Large intestine (tissue), 12 donors: ENCODE results near the gene TMEM51. TPM values are rescaled to one million over a fixed set of nuclear protein-coding genes. Genes with fewer than 3 reads are reported as not detected.

Experiments
- DNase-seq, 2 donors: peaks; one replicate each; pipeline versions ENCODE4 v3.0.0 to v3.0.0-alpha.2; 2013
- H3K27ac ChIP-seq: one replicate; pipeline ENCODE4 v1.5.1; 2013; ENCODE audit warnings: low read length
- H3K27me3 ChIP-seq: 2 replicates; pipeline ENCODE4 v1.6.1; 2013; ENCODE audit warnings: low read length; ENCODE audit not compliant: control insufficient read depth, insufficient read depth
- H3K36me3 ChIP-seq: 2 replicates; pipeline ENCODE4 v1.6.1; 2013; ENCODE audit warnings: low read length; ENCODE audit not compliant: control insufficient read depth, insufficient read depth
- H3K4me1 ChIP-seq: one replicate; pipeline ENCODE4 v1.6.1; 2013; ENCODE audit warnings: low read length; ENCODE audit not compliant: control insufficient read depth, insufficient read depth
- H3K4me3 ChIP-seq: one replicate; pipeline ENCODE4 v1.5.1; 2013; ENCODE audit warnings: low read length
- H3K9me3 ChIP-seq: one replicate; pipeline ENCODE4 v1.6.1; 2013; ENCODE audit warnings: mild to moderate bottlenecking, low read depth, low read length, moderate library complexity; ENCODE audit not compliant: control insufficient read depth
- WGBS: methylation state at CpG from one replicate; pipeline ENCODE4 v1.1.5; 2013; ENCODE audit warnings: low lambda C conversion rate; ENCODE audit not compliant: insufficient coverage; 5-methylcytosine and 5-hydroxymethylcytosine counted together
- long read RNA-seq, 11 donors: transcript quantifications; one replicate each; lab custom pipeline, GENCODE V29; 2026
- polyA plus RNA-seq: library from polyadenylated mRNA; unstranded; fragments of 120-200 nt; gene quantifications from one replicate; pipeline ENCODE4 v1.2.1, GENCODE V29; 2013

TMEM51 gene, protein sequence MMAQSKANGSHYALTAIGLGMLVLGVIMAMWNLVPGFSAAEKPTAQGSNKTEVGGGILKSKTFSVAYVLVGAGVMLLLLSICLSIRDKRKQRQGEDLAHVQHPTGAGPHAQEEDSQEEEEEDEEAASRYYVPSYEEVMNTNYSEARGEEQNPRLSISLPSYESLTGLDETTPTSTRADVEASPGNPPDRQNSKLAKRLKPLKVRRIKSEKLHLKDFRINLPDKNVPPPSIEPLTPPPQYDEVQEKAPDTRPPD
- polyA plus RNA-seq: 35.7 TPM
- long read RNA-seq, donor 1, transcript TMEM51-203 (3 exons, 1,842 nt): major isoform, 6 of 15 reads
- long read RNA-seq, donor 1, partial matches to known transcripts: 0 of 15 reads
- long read RNA-seq, donor 1, other reads (novel, unspliced or antisense): 0 of 15 reads
- long read RNA-seq, donor 2, transcript TMEM51-201 (4 exons, 1,931 nt): major isoform, 9 of 21 reads
- long read RNA-seq, donor 2, transcript TMEM51-203 (3 exons, 1,842 nt): minor isoform, 7 of 21 reads
- long read RNA-seq, donor 2, partial matches to known transcripts: 0 of 21 reads
- long read RNA-seq, donor 2, other reads (novel, unspliced or antisense): 0 of 21 reads
- long read RNA-seq, donor 3: 0 reads
- long read RNA-seq, donor 4, partial matches to known transcripts: 0 of 3 reads
- long read RNA-seq, donor 4, other reads (novel, unspliced or antisense): 0 of 3 reads
- long read RNA-seq, donor 5, partial matches to known transcripts: 0 of 8 reads
- long read RNA-seq, donor 5, other reads (novel, unspliced or antisense): 0 of 8 reads
- long read RNA-seq, donor 6, transcript TMEM51-203 (3 exons, 1,842 nt): major isoform, 10 of 28 reads
- long read RNA-seq, donor 6, transcript TMEM51-201 (4 exons, 1,931 nt): major isoform, 10 of 28 reads
- long read RNA-seq, donor 6, partial matches to known transcripts: 7 of 28 reads
- long read RNA-seq, donor 6, other reads (novel, unspliced or antisense): 0 of 28 reads
- long read RNA-seq, donor 7, partial matches to known transcripts: 0 of 4 reads
- long read RNA-seq, donor 7, other reads (novel, unspliced or antisense): 0 of 4 reads
- long read RNA-seq, donor 8, transcript TMEM51-203 (3 exons, 1,842 nt): major isoform, 8 of 14 reads
- long read RNA-seq, donor 8, partial matches to known transcripts: 0 of 14 reads
- long read RNA-seq, donor 8, other reads (novel, unspliced or antisense): 0 of 14 reads
- long read RNA-seq, donor 9, transcript TMEM51-203 (3 exons, 1,842 nt): major isoform, 5 of 18 reads
- long read RNA-seq, donor 9, partial matches to known transcripts: 6 of 18 reads
- long read RNA-seq, donor 9, other reads (novel, unspliced or antisense): 0 of 18 reads
- long read RNA-seq, donor 10, transcript TMEM51-201 (4 exons, 1,931 nt): major isoform, 12 of 26 reads
- long read RNA-seq, donor 10, transcript TMEM51-203 (3 exons, 1,842 nt): minor isoform, 8 of 26 reads
- long read RNA-seq, donor 10, partial matches to known transcripts: 6 of 26 reads
- long read RNA-seq, donor 10, other reads (novel, unspliced or antisense): 0 of 26 reads
- long read RNA-seq, donor 11, transcript TMEM51-203 (3 exons, 1,842 nt): major isoform, 9 of 15 reads
- long read RNA-seq, donor 11, partial matches to known transcripts: 0 of 15 reads
- long read RNA-seq, donor 11, other reads (novel, unspliced or antisense): 0 of 15 reads

DNA sequence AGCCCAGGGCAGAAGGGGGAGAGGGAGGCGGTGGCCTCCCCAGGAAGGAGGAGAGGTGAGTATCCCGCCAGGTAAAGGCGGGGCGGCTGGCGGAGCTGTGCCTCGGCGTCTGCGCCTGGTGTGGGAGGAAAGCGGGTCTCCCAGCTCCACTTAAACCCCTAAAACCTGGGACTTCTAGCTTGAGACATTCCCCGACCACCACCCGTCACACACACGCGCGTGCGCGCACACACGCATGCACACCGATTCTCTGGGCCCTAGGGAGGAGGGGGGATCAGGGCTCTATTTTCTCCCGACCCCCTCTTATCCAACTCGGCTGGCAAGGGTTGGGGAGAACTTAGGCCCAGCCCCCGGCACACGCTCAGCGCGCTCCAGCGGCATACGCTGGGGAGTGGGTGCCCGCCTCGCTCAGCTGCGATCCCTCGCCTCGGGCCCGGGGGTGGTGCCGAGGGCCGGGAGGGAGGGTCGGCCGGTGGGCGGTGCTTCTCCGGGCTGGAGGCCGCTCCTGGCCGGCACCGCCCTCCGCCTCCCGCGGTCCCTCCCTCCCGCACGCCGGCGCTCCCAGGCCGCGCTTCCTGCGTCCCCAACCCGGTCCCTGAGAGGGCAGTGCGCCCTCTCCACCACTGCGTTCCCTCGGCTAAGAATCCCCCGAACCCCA lies at the start of gene TMEM51:
TSS of gene TMEM51 (plus strand) at position 564 of the 658 bp plus-strand sequence. CDS start 61,341 bp downstream, outside the sequence.
- H3K27me3 ChIP-seq: no peaks in the 10 kb centered on the region
- H3K36me3 ChIP-seq: peaks cover 14% of the 10 kb centered on the region
- no peaks in the 10 kb centered on the region for H3K9me3 ChIP-seq
- H3K27ac ChIP-seq: peak within 1 kb of the TSS; percentile 99
- peak within 1 kb of the TSS; percentile 87 for H3K4me3 ChIP-seq
- WGBS: no CpG with 5 or more reads among the region's 56 CpGs
- peaks cover 48% of the 10 kb centered on the region for H3K4me1 ChIP-seq
- peak; percentile 87 to 91 for DNase-seq

DNA sequence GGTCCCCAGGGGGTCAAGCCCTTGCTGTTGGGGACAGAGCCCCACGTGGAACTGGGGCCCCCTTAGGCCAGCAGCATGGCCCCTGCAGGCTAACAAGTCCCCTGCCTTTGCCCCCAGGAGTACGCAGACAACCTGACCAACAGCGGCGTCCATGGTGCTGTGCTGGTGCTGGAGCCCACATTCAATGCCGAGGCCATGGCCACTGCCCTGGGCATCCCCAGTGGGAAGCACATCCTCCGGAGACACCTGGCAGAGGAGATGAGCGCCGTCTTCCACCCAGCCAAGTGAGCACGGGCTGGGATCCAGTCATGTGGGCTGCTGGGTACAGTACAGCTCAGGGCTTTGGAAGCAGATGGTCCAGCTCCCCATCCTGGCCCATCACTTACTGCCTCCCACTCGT lies 49.6 kb upstream of the TMEM51 start:
- no peak for DNase-seq
- no CpG with 5 or more reads among the region's 10 CpGs for WGBS
- Histone ChIP-seq H3K9me3 (no peaks in the 10 kb centered on the region), H3K4me1 (no peaks in the 10 kb centered on the region), H3K36me3 (no peaks in the 10 kb centered on the region), H3K4me3 (no peak overlapping the region), H3K27me3 (peaks cover 15% of the 10 kb centered on the region), H3K27ac (no peak overlapping the region)

DNA sequence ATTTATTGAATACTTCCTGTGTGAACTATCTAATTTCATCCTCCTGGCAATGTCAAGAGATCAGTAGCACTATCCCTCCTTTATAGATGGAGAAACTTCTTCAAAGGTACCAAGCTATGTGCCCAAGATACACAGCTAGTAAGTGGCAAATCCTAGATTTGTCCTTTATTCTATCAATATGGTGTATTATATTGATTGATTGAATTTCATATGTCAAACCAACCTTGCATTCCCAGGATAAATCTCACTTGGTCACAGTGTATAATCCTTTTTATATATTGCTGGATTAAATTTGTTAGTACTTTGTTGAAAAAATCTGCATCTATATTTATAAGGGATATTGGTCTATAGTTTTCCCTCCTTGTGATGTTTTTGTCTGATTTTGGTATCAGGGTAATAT lies 48.8 kb upstream of the TMEM51 start:
- Histone ChIP-seq H3K4me1 (no peaks in the 10 kb centered on the region), H3K4me3 (no peak overlapping the region), H3K36me3 (no peaks in the 10 kb centered on the region), H3K9me3 (no peaks in the 10 kb centered on the region), H3K27me3 (peaks cover 15% of the 10 kb centered on the region), H3K27ac (no peak overlapping the region)
- DNase-seq: no peak

DNA sequence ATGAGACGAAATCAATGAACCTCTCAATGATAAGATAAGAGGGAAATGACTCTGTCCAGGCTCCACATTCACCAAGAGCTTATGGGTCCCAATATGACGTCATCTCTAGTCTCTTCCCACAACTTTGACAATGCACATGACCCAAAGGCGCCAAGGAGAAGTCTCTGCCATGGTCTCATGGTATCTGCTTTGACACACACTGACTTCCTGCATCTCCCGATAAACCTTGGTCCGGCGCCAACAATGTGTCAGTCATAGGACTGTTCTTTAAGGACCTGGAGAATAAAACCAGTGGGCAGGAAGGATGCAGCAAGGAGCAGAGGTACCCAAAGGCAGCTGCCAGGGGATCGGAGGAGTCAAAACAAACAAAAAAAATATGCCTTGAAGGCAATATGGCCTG lies 46.9 kb upstream of the TMEM51 start:
- no peaks in the 10 kb centered on the region for H3K36me3 ChIP-seq
- H3K4me3 ChIP-seq: no peak overlapping the region
- WGBS: 14% methylated on average over 1 of the region's 7 CpGs
- H3K27ac ChIP-seq: no peak overlapping the region
- peak in 1 of 2 donors; percentile 46 for DNase-seq
- H3K4me1 ChIP-seq: no peaks in the 10 kb centered on the region
- peaks cover 4% of the 10 kb centered on the region for H3K27me3 ChIP-seq
- H3K9me3 ChIP-seq: no peaks in the 10 kb centered on the region

DNA sequence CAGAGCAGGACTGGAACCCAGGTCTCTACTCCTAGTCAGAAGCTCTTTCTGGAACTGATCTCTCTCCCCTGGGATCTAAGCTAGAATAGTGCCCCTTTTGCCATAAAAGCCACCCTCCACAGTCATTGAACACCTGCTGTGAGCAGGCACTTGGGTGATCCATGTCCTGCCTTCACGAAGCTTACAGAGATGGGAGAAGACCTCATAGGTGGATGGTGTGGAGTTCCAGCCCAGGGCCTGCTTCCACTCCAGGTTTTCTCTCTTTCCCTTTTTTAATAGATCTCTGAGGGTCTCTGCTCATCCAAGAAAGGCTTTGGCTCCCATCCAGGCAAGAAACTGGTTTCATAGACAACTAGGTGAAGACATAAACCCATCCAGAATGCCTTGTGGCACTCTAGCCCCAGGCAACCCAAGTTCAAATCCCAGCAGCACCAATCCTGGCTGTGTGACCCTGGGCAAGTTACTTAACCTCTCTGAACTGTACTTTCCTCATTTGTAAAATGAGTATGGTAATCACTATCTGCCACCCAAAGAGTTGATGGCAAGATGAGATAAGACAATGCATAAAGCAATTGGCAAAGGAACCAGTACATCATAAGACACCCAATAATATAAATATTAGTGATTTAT lies 46.4 kb upstream of the TMEM51 start:
- Histone ChIP-seq H3K4me3 (no peak overlapping the region), H3K36me3 (no peaks in the 10 kb centered on the region), H3K27ac (no peak overlapping the region), H3K9me3 (no peaks in the 10 kb centered on the region), H3K27me3 (no peaks in the 10 kb centered on the region), H3K4me1 (no peaks in the 10 kb centered on the region)
- no peak for DNase-seq
- WGBS: 100% methylated on average over 1 of the region's 1 CpG

DNA sequence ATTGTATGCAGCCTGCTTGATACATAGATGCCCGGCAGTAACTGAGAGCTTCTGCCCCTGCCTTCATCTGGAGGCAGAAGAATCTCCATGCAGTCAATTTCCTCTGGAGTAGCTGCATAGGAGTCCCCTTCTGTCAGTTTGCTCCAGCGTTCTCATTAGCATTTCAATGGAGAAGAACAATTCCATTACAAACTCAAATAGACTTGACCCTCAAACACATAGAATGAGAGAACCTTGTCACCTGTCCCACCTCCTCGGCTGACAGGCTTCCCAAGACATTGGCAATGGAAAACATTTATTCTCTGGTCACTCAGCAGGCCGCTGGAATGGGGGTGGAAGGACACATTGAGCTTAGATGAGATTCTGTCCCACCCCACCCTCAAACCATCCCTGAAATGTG lies 45.6 kb upstream of the TMEM51 start:
- Histone ChIP-seq H3K27me3 (no peaks in the 10 kb centered on the region), H3K4me3 (no peak overlapping the region), H3K36me3 (no peaks in the 10 kb centered on the region), H3K9me3 (no peaks in the 10 kb centered on the region), H3K27ac (no peak overlapping the region), H3K4me1 (no peaks in the 10 kb centered on the region)
- no peak for DNase-seq
- 17% methylated on average over 1 of the region's 4 CpGs for WGBS

DNA sequence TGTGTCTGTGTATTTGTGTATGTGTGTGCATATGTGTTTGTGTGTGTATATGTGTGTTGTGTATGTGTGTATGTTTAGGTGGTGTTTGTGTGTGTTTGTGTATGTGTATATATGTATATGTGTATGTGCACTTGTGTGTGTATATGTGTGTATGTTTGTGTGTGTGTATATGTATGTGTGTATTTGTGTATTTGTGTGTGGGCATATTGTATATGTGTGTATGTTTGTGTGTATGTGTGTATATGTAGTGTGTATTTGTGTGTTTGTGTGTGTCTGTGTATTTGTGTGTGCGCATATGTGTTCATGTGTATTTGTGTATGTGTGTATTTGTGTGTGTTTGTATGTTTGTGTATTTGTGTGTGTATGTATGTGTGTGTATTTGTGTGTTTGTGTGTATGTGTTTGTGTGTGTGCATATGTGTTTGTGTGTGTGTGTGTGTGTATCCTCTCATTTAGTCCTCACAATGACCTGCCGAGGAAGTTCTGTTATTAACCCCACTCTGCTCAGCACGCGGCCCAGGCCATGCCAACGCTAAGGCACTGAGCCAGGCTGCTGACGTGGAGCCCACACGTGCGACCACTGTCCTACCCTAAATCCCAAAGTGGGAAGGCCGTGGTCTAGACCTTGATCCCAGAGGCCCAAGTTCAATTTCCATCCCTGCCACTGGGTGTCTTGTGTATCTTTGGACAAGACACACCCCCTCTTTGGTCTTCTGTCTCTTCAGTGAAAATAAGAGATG lies 43.2 kb upstream of the TMEM51 start:
- Histone ChIP-seq H3K4me1 (no peaks in the 10 kb centered on the region), H3K36me3 (peaks cover 4% of the 10 kb centered on the region), H3K27me3 (no peaks in the 10 kb centered on the region), H3K4me3 (no peak overlapping the region), H3K9me3 (no peaks in the 10 kb centered on the region), H3K27ac (no peak overlapping the region)
- WGBS: no CpG with 5 or more reads among the region's 9 CpGs
- DNase-seq: peak in 1 of 2 donors; percentile 20

DNA sequence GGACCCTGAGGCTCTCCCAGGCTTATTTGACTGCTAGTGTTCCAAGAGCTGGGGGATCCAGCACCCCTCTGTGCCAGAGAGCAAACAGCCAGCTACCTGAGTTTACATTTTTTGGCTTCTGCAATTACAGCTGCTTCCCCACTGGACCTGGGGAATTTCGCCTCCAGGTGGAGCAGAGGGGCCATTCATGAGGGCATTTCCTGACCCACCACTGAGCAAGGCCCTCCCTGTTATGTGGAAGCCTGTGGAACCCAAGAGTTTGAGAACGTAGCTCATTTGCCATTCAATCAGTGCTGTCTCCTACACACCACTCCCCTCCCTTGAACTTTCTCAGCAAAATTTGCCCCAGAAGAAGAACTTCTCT lies 42.7 kb upstream of the TMEM51 start:
- Histone ChIP-seq H3K27me3 (no peaks in the 10 kb centered on the region), H3K36me3 (peaks cover 4% of the 10 kb centered on the region), H3K9me3 (no peaks in the 10 kb centered on the region), H3K27ac (no peak overlapping the region), H3K4me1 (no peaks in the 10 kb centered on the region), H3K4me3 (no peak overlapping the region)
- no CpG with 5 or more reads among the region's 2 CpGs for WGBS
- no peak for DNase-seq

DNA sequence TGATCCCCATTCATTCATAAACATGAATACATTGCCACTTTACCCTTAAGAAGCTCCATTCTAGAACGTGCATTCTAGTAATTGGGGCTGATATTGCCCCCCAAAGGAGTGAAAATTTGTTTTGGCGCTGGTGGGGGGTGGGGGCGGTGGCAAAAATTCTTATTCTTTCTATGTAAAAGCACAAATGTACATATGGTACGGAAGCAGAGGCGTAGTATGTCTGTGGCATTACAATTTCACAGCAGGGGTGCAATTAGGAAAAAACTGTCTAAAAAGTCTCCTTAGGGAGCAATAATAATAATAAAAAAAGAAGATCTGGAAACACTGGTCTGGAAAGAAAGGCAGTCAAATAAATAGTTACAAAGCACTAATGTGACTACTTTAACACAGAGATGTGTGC lies 40.4 kb upstream of the TMEM51 start:
- Histone ChIP-seq H3K36me3 (peaks cover 6% of the 10 kb centered on the region), H3K27ac (no peak overlapping the region), H3K4me1 (no peaks in the 10 kb centered on the region), H3K4me3 (no peak overlapping the region), H3K27me3 (no peaks in the 10 kb centered on the region), H3K9me3 (no peaks in the 10 kb centered on the region)
- no peak for DNase-seq
- 100% methylated on average over 2 of the region's 5 CpGs for WGBS
